Kidney (tissue), 14 donors: ENCODE data around the gene KLHL22. TPM values are rescaled to one million over a fixed set of nuclear protein-coding genes. Genes with fewer than 3 reads are reported as not detected.

Source experiments
- DNase-seq, 5 donors: peaks; one replicate each; pipeline ENCODE4 v3.0.0-alpha.2; 2013 to 2020
- FAIRE-seq: peaks from 2 replicates; lab custom pipeline; 2012; peaks lifted over from hg19 to GRCh38; lab: Jason Lieb, UNC
- H3K27ac ChIP-seq, 2 donors: one replicate each; pipeline ENCODE4 v1.7.0; 2013; ENCODE audit warnings: low read depth in 2 of 2, low read length in 2 of 2, inconsistent platforms in 1 of 2
- H3K27me3 ChIP-seq: one replicate; pipeline ENCODE4 v1.7.1; 2013; ENCODE audit warnings: low read length, inconsistent platforms; ENCODE audit not compliant: control insufficient read depth, insufficient read depth
- H3K36me3 ChIP-seq, 3 donors: one replicate each; pipeline versions ENCODE4 v1.7.0 to v1.7.1; 2013; ENCODE audit warnings: low read length in 3 of 3, control low read depth in 1 of 3, inconsistent platforms in 1 of 3; ENCODE audit not compliant: insufficient read depth in 3 of 3, control insufficient read depth in 2 of 3
- H3K4me1 ChIP-seq, 3 donors: one replicate each; pipeline versions ENCODE4 v1.7.0 to v1.7.1; 2013; ENCODE audit warnings: low read length in 3 of 3, inconsistent platforms in 1 of 3, low read depth in 1 of 3; ENCODE audit not compliant: control insufficient read depth in 2 of 3, insufficient read depth in 2 of 3
- H3K4me3 ChIP-seq, 3 donors: one replicate each; pipeline versions ENCODE4 v1.7.0 to v1.8.1; 2013; ENCODE audit warnings: low read length in 3 of 3, control low read depth in 1 of 3, inconsistent platforms in 1 of 3
- H3K9ac ChIP-seq, 3 donors: one replicate each; pipeline versions ENCODE4 v1.7.0 to v1.7.1; 2013; ENCODE audit warnings: low read length in 3 of 3, control low read depth in 1 of 3, inconsistent platforms in 1 of 3
- H3K9me3 ChIP-seq, 3 donors: one replicate each; pipeline versions ENCODE4 v1.7.0 to v1.7.1; 2013; ENCODE audit warnings: low read length in 3 of 3, control low read depth in 1 of 3, inconsistent platforms in 1 of 3; ENCODE audit not compliant: control insufficient read depth in 2 of 3, insufficient read depth in 1 of 3
- intact Hi-C: fragments of 100-400 bp; cut with DNase I; formaldehyde crosslinking; loops from one replicate; pipeline ENCODE4 v1.11.1; 2022
- polyA plus RNA-seq: library from polyadenylated mRNA; stranded (reverse); fragments of 350-450 nt; fragmentation: Illumina TruSeq; extraction: RNeasy Lipid Tissue Mini Kit (QIAGEN cat#74804); gene quantifications from one replicate; pipeline ENCODE4 v1.2.3, GENCODE V29; 2014; ENCODE audit warnings: low read depth, low replicate concordance; ENCODE audit not compliant: insufficient read depth
- total RNA-seq: library from RNA; stranded (reverse); fragmentation: NEBNext Ultra II Directional; extraction: Animal tissue kit (Norgen Biotek cat#: 25700); gene quantifications from one replicate; pipeline ENCODE4 v1.2.1, GENCODE V29; 2021
- TF ChIP-seq, protein P1 (sequence below): IDR thresholded peaks from 3 replicates; pipeline ENCODE4 v1.5.1; 2012; ENCODE audit warnings: mild to moderate bottlenecking, moderate library complexity, borderline replicate concordance; ENCODE audit not compliant: insufficient read depth; ENCODE audit errors: extremely low read depth
- donor health status: control.
- donor health status: control.
- donor health status: control.
- donor health status: control.
- donor health status: control.
- donor health status: DM: yes; HTN: yes; CAD: no.
- donor health status: Normal renal cell carcinoma (clear cell type).

KLHL22 gene
- total and polyA plus RNA-seq, 2 donors from 2014 or later = 22.4 to 24.3 TPM

DNA sequence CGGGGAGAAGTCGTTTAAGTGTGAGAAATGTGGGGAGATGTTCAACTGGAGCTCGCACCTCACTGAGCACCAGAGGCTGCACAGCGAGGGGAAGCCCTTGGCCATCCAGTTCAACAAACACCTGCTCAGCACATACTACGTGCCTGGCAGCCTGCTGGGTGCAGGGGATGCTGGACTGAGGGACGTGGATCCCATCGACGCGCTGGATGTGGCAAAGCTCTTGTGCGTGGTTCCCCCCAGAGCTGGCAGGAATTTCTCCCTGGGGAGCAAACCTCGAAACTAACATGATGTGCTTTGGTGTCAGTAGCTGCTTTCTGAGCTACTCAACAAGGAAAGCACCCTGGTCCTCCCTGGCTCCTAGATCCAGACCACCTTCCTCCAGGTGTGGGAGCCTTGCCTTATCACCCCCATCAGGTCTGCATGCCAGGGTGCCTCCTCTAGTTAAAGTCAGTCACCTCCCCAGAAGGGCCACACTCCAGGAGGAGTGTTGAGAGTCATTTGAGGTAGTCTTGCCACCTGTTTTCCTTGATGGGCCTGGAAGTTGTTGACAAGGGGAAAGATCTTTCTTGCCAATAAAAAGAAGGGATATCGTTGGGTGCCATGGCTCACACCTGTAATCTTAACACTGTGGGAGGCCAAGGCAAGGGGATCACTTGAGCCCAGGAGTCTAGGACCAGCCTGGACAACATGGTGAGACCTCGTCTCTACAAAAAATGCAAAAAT, 88.7 kb downstream of the KLHL22 start:
- Histone ChIP-seq H3K9me3 (no peaks in the 10 kb centered on the region), H3K27ac (no peak overlapping the region), H3K27me3 (no peaks in the 10 kb centered on the region), H3K36me3 (peaks cover 0 to 15% (median 3%) of the 10 kb centered on the region in 3 donors), H3K4me3 (no peak overlapping the region), H3K9ac (no peak overlapping the region), H3K4me1 (no peaks in the 10 kb centered on the region)
- FAIRE-seq (no peak), DNase-seq (no peak)
- TF ChIP-seq, protein P1, sequence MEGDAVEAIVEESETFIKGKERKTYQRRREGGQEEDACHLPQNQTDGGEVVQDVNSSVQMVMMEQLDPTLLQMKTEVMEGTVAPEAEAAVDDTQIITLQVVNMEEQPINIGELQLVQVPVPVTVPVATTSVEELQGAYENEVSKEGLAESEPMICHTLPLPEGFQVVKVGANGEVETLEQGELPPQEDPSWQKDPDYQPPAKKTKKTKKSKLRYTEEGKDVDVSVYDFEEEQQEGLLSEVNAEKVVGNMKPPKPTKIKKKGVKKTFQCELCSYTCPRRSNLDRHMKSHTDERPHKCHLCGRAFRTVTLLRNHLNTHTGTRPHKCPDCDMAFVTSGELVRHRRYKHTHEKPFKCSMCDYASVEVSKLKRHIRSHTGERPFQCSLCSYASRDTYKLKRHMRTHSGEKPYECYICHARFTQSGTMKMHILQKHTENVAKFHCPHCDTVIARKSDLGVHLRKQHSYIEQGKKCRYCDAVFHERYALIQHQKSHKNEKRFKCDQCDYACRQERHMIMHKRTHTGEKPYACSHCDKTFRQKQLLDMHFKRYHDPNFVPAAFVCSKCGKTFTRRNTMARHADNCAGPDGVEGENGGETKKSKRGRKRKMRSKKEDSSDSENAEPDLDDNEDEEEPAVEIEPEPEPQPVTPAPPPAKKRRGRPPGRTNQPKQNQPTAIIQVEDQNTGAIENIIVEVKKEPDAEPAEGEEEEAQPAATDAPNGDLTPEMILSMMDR = no peak
- intact Hi-C loops = no loop called here

DNA sequence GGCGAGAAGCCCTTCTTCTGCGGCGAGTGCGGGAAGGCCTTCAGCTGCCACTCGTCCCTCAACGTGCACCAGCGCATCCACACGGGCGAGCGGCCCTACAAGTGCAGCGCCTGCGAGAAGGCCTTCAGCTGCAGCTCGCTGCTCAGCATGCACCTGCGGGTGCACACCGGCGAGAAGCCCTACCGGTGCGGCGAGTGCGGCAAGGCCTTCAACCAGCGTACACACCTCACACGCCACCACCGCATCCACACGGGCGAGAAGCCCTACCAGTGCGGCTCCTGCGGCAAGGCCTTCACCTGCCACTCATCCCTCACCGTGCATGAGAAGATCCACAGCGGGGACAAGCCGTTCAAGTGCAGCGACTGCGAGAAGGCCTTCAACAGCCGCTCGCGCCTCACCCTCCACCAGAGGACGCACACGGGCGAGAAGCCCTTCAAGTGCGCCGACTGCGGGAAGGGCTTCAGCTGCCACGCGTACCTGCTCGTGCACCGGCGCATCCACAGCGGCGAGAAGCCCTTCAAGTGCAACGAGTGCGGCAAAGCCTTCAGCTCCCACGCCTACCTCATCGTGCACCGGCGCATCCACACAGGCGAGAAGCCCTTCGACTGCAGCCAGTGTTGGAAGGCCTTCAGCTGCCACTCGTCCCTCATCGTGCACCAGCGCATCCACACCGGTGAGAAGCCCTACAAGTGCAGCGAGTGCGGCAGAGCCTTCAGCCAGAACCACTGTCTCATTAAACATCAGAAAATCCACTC, 89.5 kb downstream of the KLHL22 start:
- no peak overlapping the region for H3K27ac ChIP-seq
- no peak for FAIRE-seq

DNA sequence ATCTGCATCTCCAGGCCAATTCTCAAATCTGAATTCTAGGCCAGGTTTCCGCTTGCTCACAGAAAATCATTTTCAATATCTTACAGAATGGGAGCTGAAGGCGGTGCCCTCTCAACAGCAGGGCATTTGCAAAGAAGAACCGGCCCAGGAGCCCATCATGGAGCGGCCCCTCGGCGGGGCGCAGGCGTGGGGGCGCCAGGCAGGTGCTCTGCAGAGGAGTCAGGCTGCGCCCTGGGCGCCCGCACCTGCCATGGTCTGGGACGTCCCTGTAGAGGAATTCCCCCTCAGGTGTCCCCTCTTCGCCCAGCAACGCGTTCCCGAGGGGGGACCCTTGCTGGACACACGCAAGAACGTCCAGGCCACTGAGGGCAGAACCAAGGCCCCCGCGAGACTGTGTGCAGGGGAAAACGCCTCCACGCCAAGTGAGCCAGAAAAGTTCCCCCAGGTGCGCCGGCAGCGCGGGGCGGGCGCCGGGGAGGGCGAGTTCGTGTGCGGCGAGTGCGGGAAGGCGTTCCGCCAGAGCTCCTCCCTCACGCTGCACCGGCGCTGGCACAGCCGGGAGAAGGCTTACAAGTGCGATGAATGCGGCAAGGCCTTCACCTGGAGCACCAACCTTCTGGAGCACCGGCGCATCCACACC, 90.2 kb downstream of the KLHL22 start:
- H3K36me3 ChIP-seq = peaks cover 0 to 19% (median 6%) of the 10 kb centered on the region in 3 donors
- intact Hi-C loops = no loop called here
- no peak for FAIRE-seq

More for the DNA sequence above, 89.5 kb downstream of the KLHL22 start:
- Histone ChIP-seq H3K9me3 (no peaks in the 10 kb centered on the region), H3K36me3 (peaks cover 0 to 18% (median 6%) of the 10 kb centered on the region in 3 donors), H3K4me1 (peaks cover 0 to 2% (median 0%) of the 10 kb centered on the region in 3 donors), H3K4me3 (no peak overlapping the region), H3K9ac (no peak overlapping the region), H3K27me3 (no peaks in the 10 kb centered on the region)
- DNase-seq = peak in 2 of 5 donors; percentile 22 to 70
- TF ChIP-seq, protein P1 = no peak
- intact Hi-C loops = no loop called here

More for the DNA sequence above, 90.2 kb downstream of the KLHL22 start:
- H3K27me3 ChIP-seq = no peaks in the 10 kb centered on the region
- TF ChIP-seq, protein P1 = no peak
- H3K4me3 ChIP-seq = no peak overlapping the region
- no peak for DNase-seq
- H3K27ac ChIP-seq = no peak overlapping the region
- H3K9ac ChIP-seq = no peak overlapping the region
- H3K9me3 ChIP-seq = no peaks in the 10 kb centered on the region
- H3K4me1 ChIP-seq = peaks cover 0 to 2% (median 0%) of the 10 kb centered on the region in 3 donors
